Measurements from ENCODE around the gene MGLL. TPM values are rescaled to one million over a fixed set of nuclear protein-coding genes. Genes with fewer than 3 reads are reported as not detected.
A peak's percentile ranks its signal among the peaks of the same experiment; 100 is the strongest.

MGLL gene
- total and polyA plus RNA-seq, 8 donors: 8.6 to 318 (median 16.0) TPM

DNA sequence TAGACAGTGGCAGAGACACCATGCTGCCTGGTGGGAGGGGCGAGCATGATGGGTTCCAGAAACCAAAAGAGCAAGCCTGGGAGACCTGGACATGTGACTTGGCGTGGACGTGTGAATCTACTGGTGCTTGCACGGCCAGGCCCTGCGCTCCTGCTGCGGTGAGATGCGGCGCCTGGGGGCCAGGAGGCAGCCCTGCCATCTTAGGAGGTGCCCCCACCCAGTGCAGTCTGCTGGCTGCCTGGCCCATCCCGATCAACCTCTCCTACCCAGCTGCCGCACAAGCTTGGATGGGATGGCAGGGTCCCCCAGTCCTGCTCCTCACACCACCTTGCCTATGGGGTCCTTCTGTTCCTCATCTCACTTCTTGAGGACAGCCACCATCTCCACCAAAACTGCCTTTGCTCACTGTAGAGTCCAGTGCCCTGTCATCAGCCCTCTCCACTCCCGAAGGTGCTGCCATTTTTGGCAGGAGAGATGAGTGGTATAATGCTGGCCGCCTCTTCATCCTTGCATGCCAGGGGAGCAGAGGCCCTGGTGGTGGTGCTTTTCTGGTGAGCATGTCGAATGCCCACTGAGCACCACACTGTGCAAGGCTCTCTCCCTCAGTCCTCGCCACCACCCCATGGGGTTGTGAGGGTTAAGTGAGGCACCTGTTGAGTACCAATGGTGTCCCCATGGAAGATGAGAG is 152.6 kb downstream of the MGLL start:
- no peak overlapping the region for H3K4me3 ChIP-seq
- intact Hi-C loops (cut with DNase I): no loop called here
- H3K27me3 ChIP-seq: no peaks in the 10 kb centered on the region
- DNase-seq (peak in 2 of 4 donors; percentile 23 to 64), ATAC-seq (no peak)
- no peak overlapping the region for H3K27ac ChIP-seq
- H3K36me3 ChIP-seq: no peaks in the 10 kb centered on the region
- TF ChIP-seq, protein P1, sequence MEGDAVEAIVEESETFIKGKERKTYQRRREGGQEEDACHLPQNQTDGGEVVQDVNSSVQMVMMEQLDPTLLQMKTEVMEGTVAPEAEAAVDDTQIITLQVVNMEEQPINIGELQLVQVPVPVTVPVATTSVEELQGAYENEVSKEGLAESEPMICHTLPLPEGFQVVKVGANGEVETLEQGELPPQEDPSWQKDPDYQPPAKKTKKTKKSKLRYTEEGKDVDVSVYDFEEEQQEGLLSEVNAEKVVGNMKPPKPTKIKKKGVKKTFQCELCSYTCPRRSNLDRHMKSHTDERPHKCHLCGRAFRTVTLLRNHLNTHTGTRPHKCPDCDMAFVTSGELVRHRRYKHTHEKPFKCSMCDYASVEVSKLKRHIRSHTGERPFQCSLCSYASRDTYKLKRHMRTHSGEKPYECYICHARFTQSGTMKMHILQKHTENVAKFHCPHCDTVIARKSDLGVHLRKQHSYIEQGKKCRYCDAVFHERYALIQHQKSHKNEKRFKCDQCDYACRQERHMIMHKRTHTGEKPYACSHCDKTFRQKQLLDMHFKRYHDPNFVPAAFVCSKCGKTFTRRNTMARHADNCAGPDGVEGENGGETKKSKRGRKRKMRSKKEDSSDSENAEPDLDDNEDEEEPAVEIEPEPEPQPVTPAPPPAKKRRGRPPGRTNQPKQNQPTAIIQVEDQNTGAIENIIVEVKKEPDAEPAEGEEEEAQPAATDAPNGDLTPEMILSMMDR (IDR thresholded peaks at IDR 0.05): no peak
- peaks cover 0 to 25% of the 10 kb centered on the region in 2 donors for H3K4me1 ChIP-seq
- H3K9me3 ChIP-seq: no peaks in the 10 kb centered on the region

DNA sequence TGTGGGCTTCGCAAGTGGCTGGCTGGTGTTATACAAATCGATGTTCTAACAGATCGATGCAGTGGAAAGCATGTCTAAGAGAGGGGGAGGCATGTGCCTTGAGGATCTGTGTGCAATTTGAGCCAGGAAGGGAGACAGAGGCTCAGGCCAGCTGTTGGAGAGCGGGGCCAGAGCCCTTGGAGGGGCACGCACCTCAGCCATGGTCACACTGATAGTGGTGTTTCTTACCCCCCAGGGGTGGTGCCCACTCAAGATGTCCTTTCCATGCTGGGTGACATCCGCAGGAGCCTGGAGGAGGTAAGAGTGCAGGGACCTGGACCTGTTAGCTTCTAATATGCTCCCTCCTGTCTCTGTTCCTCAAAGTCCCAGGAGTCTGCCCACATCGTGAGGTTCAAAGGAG is 153.4 kb downstream of the MGLL start:
- Histone ChIP-seq H3K9me3 (no peaks in the 10 kb centered on the region), H3K27ac (no peak overlapping the region), H3K4me1 (peaks cover 0 to 17% of the 10 kb centered on the region in 2 donors), H3K36me3 (no peaks in the 10 kb centered on the region), H3K27me3 (no peaks in the 10 kb centered on the region), H3K4me3 (no peak overlapping the region)
- DNase-seq: no peak
- ATAC-seq: no peak
- intact Hi-C loops (cut with DNase I): no loop called here
- TF ChIP-seq, protein P1 (IDR thresholded peaks at IDR 0.05): no peak

DNA sequence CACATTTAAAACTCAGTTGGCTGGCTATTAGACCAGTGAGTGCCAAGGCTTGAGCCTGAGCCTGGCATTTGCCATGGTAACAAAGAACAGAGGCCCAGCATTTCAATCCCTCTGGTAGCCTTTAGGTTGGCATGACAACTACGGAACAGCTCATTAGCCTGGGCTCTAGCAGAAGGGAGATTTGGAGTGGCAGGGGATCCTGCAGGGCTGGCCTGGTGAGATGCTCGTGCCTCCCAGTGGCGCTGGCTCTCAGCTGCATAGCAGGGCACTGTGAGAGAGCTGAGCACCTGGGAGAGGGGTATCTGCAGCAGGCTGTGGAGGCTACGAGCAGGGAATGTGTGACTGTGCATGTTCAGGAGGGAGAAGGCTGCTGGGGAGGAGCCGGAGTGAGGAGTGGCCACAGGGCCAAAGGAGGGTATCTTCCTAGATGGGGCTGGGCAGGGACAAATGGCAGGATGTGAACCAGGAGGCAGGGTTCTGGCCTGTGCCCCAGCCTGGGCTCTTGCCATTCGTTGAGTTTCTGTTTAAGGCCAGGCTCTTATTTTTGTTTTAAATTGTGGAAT is 155.1 kb downstream of the MGLL start:
- no peak overlapping the region for H3K4me3 ChIP-seq
- ATAC-seq (no peak), DNase-seq (no peak)
- no peaks in the 10 kb centered on the region for H3K9me3 ChIP-seq
- H3K4me1 ChIP-seq: peaks cover 0 to 10% of the 10 kb centered on the region in 2 donors
- H3K27ac ChIP-seq: no peak overlapping the region
- no peaks in the 10 kb centered on the region for H3K27me3 ChIP-seq
- intact Hi-C loops (cut with DNase I): no loop called here
- TF ChIP-seq, protein P1 (IDR thresholded peaks at IDR 0.05): no peak
- no peaks in the 10 kb centered on the region for H3K36me3 ChIP-seq

DNA sequence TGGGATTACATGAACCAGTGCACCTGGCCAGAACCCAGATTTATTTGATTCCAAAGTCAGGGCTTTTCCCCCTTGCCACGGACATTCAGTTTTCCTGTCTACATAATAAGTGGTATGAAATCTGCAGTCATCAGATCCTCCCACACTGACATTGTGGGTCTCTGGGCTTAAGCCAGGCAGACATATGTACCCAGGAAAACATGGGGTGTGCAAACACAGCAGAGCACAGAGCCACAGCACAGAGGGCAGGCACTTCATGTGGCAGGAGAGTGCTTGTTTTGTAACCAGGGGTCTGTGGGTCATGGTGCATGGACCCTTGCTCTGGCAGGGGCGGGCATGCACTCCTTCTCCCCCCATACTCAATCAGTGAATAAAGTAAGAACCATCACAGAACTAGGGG is 155.6 kb downstream of the MGLL start:
- ATAC-seq (no peak), DNase-seq (no peak)
- TF ChIP-seq, protein P1 (IDR thresholded peaks at IDR 0.05): no peak
- no peaks in the 10 kb centered on the region for H3K27me3 ChIP-seq
- no peaks in the 10 kb centered on the region for H3K36me3 ChIP-seq
- H3K27ac ChIP-seq: no peak overlapping the region
- H3K4me1 ChIP-seq: peaks cover 0 to 4% of the 10 kb centered on the region in 2 donors
- intact Hi-C loops (cut with DNase I): no loop called here
- no peak overlapping the region for H3K4me3 ChIP-seq
- no peaks in the 10 kb centered on the region for H3K9me3 ChIP-seq

DNA sequence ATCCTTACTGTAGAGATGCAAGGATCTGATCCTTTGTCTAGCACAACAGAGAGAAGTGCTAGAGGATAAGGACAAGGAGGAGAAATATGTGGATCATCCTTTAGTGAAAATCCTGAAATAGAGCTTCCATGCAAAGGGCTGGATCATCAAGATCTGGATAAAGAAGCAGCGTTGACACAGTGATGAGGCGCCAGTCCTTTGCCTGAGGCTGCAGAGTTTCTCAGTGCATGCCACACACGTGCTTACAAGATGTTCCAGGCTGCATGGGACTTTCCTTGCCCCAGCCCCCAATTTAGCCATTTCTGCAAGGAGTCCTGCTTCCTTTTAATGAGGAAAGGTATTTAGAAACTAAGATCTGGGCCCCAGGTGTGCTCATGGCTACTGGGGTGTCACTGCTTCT is 156.7 kb downstream of the MGLL start:
- intact Hi-C loops (cut with DNase I): no loop called here
- no peaks in the 10 kb centered on the region for H3K27me3 ChIP-seq
- ATAC-seq (no peak), DNase-seq (no peak)
- no peaks in the 10 kb centered on the region for H3K9me3 ChIP-seq
- TF ChIP-seq, protein P1 (IDR thresholded peaks at IDR 0.05): no peak
- no peak overlapping the region for H3K4me3 ChIP-seq
- H3K36me3 ChIP-seq: no peaks in the 10 kb centered on the region
- H3K27ac ChIP-seq: no peak overlapping the region
- H3K4me1 ChIP-seq: no peaks in the 10 kb centered on the region
